ELR (cell line): Measurements from ENCODE around the gene ABHD11.
A peak's percentile ranks its signal among the peaks of the same experiment; 100 is the strongest.
"Not testable (repeated sequence)": the region's sequence is repeated elsewhere in the genome, so short reads cannot be mapped to it uniquely, and the experiment has no call there.

Experiments
- DNase-seq: peaks from one replicate; pipeline ENCODE4 v3.0.0-alpha.2; 2015; ENCODE audit warnings: low read depth

ABHD11 gene

DNA sequence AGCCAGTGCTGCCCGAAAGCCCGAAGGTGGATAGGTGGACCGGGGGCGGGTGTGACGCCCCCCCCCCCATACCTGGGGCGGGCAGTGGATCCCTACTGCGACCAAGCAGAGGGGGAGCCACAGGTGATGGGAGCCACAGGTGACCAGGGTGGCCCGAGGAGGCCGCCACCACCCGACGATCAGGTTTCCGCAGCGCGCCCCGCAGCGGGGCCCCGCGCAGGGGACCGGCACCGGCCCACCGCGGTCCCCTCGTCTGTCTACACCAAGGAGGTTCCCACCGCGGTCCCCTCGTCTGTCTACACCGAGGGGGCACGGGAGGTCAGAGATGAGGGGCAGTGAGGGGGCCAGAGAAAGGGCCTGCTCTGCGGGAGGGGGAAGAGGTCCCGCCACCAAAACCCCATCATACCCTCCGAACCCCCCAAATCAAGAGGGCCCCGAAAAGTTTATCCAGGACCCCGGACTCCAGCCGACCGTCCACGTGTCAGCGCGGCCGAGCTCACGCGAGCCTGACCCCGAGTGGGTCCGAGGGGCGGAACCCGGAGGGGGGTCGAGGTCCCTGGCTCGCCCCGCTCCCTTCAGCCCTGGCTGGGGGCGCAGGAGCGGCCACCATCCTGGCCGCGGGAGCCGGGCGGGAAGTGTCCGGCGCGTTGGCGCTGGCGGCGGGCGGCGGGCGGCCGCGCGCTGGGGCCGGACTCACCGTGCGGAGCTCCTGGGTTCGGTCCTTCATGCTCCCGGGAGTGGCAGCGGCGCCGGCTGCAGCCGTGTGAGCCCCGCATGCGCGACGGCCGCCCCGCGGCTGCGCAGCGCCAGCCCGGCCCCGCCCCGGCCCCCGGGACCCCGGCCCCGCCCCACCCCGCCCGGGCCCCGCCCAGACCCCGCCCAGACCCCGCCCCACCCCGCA, 19.4 kb downstream of the ABHD11 start, which contains the start of gene STX1A:
Gene STX1A (minus strand): TSS at position 765 of the 901 bp plus-strand sequence. CDS start 38 bp downstream, at position 727.
- peak; percentile 80 for DNase-seq

DNA sequence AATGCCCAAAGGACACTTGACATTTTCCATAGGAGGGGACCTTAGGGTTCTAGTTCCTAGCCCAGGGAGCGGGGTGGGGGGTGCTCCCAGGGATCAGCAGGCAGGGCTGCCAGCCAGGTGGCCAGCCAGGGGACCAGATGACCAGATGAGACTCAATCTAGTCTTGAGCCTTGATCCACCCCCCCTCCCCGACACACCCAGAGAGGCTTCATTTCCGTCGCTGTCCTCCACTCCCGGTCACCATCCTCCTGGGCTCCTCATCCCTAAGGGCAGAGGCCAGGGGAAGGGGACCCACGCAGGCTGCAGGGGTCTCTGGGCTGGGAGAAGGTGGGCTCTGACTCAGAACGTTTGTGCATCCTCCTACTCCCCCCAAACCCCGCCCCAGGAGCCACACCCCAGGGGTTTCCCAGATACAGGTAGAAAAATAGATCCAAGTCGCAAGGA, 20.1 kb downstream of the ABHD11 start:
- no peak for DNase-seq

DNA sequence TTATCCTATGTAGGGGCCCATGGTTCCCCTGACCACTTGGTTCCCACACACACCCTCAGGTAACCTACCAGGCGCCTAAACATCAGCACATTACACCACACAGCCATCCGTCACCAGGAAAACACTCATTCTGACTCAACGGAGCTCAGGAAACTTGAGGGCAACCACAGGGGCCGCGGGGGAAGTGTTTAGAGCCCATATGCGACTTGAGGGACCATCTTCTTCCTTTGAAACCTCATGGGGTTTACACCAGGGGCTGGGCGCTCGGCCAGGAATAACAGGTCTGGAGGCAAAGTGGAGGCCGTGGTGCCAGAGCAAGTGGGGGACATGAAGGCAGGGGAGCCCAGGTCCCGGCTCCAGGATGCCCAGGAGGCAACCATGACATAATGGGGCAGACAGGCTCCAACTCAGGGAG, 20.6 kb downstream of the ABHD11 start:
- peak; percentile 98 for DNase-seq

DNA sequence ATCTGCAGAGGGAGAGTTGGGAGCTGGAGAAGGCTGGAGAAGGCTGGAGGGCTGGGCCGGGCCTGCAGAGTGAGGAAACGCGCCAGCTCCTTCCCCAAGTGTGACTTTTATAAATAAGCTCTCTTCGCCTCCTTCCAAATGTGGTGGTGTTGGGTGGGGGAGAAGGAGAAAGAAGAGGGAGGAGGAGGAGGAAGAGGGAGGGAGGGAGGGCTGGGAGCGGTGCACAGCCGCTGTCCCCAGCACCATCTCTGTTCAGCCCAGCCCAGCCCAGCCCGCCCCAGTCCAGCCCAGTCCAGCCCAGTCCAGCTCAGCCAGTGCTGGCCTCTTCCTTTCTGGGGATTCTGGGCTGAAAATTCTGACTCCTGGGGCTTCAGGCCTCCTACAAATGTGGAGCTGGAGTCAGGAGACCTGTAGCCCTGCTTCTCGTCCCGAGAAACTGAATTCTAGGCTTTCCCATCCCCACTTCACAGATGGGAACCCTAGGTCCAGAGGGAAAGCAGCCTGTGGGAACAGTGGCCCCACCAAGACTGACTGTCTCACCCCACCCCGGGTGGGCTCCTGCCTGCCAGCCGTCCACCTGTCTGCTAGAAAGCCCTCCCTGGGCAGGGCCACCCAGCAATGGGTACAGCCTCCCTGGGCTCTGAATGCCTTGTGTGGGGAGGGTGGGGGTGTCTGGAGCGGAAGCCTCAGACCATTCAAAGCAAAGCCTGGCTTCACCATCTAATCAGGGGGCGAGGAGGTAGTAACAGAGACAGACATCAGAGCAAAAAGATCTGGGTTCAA, 21.4 kb downstream of the ABHD11 start:
- DNase-seq: peak; percentile 41

DNA sequence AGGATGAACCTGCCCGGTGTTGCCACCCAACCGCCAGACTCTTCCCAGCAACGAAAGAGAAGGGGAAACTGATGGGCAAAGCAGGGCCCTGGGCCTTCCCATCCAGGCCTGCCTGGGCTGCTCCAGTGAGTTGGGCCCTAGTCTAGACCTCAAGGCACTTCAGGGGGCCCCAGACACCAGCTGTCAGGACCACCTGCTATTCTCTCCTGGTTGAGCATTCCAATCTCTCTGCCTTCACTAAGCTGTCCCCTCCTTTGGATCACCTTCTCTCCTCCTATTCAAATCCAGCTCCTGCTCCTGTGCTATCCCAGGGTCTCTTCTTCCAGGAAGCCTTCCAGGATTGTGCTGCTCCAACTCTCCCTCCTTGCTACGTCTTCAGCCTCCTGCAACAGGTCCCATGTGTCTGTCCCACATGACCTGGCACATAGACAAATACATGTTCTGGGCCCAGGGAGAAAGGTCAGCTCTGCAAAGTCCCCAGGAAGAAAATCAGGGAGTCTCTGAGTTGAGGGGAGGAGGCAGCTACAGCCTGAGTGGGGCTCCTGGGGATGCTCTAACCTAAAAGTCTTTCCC, 22.2 kb downstream of the ABHD11 start:
- DNase-seq: no peak

DNA sequence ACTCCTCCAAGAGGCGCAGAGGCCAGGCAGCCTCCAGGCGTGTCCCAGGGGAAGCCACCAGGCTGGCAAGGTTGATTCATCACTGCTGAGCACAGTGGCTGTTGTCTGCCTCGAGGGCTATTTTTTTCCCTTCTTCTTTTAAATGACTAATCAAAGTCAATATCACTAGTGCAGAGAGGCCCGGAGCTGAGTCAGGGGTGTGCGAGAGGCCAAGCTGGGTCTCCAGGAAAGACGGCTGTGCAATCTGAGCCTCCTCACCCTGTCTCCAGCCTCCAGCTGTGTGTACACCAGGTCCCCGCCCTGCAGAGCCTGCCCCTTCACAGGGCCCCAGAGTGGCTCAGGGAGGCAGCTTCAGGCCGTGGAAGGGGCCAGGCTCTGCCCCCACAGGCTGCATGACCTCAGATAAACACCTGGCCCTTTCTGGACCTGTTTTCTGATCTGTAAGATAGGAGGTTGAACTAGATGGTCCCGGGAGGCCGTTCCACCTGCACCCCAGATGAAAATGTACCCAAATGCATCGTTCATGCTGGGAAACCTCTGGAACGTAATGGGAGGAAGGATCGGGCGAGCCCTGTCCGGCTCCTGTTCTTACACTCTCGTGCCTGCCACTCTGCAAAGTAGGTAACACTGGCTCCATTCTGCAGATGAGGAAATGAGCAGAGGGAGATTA, 22.8 kb downstream of the ABHD11 start:
- DNase-seq: peak; percentile 99

DNA sequence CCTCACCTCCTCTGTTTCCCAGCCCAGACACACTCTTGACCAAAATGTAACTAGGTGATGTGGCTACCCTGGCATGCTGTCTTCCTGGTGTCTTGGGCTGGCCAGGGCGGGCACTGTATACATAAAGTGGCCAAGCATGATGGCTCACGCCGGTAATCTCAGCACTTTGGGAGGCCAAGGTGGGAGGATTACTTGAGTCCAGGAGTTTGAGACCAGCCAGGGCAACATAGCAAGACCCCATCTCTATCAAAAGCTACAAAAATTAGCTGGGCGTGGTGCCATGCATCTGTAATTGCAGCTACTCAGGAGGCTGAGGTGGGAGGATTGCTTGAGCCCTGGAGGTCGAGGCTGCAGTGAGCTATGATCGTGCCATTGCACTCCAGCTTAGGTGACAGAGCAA, 25.3 kb downstream of the ABHD11 start:
- DNase-seq: not testable (repeated sequence)

DNA sequence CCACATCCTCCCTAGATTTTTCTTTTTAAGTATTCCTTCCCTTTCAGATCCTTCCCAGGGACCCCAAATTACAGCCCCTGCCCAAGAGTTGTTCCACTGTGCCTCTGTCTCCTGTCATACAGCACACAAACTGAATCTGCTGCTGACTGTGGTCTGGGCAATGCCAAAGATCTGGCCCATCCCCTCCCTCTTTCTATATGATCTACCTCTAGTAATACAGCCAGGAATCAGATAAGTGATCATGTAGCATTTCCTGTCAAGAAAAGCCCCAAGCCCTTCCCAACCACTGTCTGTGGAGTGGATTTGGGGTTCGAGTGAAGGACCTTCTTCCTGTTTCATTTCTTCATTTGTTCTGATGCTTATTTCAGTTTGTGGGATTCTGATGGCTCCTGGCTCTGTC, 25.8 kb downstream of the ABHD11 start:
- no peak for DNase-seq

DNA sequence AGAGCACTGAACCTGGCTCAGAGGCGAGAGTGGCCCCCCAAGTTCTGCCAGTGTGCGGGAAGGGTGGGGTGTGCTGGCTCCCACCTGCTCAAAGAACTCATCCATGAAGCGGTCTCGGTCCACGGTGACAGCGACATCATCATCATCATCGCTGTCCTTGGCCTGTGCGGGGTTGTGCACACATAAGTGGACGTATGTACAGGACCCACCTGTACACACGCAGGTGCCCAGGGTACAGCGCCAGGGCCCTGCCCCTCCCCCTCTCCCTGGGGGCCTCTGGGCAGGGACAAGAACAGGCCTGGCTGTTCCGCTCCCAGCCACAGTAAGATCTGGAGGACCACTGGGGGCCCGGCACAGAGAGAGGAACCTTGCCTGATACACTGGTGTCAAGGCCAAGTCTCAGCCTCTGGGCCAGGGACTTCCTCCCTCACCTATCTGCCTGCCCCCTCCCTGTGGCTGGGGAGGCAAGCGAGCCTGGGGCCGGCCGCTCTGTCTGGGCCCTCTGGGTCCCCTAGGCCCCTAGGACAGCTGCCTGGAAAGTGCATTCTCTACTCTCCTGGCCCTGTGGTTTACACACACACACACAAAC, 29.5 kb downstream of the ABHD11 start:
- no peak for DNase-seq

DNA sequence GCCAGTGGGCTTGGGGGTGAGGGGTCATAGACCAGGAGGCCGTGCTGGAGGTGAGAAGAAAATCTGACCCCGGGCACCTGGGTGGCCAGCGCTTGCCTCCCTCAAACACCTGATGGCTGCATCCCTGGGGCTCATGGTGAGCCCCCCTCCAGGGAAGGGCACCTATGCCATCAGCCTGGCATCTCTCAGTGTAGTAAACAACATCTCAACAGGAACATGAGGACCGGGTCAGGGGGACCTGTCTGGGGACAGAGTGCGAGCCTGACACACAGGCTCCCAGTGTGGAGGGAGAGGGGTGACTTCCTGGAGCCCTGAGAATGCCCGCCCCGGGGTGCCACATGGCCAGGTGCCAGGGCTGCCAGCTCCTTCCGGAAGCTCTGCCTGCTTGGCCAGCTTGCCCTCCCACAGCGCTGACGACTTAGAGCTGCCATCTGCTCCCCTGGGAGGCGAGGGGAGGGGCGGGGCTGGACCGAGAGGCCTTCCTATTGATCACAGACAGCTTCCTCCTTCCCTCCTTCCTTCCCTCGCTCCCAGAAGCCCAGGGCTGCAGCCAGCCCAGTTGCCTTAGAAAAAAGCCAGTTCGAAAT, 31.5 kb downstream of the ABHD11 start:
- no peak for DNase-seq

DNA sequence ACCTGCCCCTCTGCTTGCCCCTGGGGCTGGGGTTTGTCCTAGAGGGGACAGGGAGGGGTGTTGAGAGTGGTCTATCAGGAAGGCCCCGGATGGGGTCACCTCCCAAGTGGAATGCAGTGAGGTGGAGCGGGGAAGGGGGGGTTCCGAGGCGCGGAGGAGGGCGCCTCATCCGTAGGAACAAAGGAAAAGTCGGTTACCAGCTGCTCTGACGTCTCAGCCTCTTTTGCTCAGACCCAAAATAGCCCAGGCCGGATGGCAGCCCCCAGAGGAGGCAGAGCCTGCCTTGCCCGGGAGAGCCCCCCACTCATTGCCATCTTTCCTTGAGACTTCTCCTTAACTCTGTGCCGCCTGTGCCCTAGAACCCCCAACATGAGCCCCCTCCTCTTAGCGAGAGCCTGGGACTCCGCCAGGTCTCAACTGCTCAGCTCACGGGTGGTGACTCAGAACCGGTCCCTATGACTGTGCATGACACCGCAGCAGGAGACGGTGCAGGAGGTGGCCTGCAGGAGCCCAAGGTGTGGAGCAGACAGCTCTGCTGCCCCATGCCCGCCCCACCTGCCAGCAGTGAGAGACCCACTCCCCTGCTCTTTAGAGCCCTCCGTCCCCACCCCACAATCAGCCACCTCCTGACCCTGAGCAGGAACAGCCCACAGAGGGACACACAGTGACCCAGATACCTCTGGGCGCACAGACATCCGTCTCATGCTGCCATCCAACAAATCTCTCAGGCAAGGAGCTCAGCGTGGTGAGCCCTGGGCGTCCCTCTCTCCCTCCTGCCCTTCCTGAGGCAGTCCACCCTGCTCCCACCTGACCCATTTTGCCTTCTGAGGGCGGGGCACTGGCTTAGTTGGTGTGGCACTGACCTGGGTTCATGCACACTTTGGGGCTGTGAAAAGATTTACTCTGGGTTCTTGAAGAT, 32.2 kb downstream of the ABHD11 start:
- peak; percentile 72 for DNase-seq

DNA sequence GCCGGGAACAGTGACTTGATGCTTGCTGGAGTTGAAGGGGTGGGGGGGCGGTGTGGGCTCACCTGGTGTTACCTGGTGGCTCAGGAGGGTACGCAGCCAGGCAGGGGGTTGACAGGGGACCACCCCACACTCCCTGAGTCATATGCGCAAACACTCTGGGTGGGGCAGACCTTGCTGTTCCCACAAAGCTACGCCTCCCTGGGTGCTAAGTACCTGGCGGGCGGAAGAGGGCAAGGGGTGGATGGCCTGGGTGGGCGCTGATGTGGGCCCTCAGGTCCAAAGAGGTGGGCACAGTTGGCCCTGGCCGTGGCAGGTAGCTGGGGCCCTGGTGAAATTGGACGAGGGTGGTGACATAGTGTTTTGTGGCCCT, 33.1 kb downstream of the ABHD11 start:
- DNase-seq: no peak

DNA sequence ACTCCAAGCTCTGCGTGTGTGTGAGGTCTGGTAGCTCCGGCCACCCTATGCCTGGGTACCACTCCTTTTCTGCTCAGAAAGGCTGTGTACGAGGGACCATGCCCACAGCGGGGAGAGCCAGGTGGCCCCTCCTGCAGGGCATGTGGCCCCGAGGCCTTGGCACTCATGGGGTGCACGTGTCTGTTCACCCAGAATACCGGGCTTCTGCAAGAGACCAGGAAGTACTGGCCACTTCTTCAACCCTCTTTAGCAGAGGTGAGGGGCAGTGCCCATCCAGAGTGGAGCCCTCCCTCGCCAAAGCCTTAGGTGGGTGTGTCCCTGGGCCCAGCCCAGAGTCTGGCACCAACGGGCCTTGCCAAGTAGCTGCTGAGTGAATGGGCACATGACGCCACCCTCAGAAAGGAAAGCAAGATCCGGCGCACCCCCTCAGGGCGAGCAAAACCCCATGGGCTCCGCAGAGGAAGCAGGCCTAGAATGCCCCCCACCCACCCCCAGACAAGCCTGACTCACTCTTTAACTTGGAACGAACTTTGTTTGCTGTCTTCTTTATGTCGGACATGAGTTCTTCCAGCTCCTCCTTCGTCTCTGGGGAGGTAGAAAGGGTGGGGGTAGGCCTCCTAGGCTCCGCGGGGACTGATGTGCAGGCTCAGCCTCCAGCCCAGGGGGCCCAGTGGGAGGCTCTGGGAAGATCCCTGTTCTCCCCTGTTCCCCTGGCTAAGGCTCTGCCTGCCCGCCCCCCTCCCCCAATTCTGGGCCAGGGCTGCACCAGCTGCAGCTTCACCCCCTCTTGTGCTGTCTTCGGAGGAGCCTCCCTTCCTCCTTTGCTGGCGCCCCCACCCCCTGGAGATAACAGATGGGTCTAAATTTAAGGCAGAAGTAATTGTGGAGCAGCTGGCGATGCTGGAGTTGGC, 33.7 kb downstream of the ABHD11 start:
- no peak for DNase-seq

DNA sequence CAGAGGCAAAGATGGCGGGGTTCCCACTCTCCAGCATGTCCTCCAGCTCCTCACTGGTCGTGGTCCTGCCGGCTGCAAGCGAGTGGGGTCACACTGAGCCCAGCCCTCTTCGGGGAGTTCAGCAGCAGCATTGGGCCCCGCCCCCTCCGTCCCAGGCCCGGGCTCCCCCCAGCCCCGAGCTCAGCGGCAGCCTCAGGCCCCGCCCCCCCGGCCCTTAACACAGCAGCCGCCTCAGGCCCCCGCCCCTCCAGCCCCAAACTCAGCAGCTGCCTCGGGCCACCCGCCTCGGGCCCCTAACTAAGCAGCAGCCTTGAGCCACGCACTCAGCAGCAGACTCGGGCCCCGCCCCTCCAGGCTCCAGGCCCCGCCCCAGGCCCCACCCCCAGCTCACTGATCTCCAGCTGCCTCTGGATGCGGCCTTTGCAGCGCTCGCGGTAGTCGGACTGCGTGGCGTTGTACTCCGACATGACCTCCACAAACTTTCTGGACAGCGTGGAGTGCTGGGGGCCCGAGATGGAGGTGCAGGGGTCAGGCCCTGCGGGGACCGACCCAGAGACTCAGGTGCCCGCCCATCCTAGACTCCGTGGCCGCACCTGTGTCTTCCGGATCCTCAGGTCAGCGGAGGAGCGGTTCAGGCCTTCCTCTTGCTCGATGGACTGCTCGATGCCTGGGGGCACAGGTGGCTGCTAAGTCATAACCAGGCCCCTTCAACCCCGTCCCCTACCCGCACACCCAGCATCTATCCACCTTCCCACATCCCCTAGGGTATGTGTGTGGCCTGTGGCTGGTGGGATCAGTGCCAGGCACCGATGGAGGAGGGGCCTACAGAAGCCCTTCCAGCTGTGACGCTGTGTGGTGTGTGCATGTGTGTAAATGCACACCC, 34.6 kb downstream of the ABHD11 start:
- DNase-seq: no peak

DNA sequence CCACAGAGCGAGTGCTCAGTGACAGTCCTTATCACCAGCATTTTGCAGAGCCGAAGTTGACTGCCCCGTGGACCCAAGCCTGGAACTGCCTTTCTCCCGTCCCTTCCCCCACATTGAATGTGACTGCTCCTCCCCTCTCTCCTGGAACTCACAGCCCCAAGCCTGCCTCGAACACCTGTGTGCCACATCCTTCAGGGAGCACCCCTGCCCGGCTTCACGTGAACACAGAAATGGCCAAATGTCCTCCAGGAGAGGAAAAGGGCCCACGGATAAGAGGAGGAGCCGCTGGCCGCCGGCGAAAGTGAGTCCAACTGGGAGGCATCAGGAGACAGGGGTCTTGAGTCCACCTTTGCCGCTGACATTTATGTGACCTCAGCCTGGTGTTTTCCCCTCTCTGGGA, 35.4 kb downstream of the ABHD11 start:
- no peak for DNase-seq

DNA sequence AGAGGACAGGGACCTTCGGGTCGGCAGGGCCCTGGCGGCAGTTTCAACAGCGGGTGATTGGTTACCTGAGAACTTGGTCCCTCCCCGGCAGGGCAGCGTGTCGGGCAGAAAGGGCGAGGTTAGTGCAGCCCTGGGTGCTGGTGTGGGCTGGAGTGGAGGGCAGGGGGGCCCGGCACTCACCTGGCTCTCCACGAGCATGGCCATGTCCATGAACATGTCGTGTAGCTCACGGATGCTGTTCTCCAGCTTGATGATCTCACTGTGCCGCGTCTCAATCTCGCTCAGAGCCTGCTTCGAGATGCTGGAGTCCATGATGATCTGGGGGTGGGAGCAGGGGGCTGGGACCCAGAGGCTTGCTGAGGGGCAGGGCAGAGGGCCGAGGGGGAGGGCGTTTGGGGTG, 35.9 kb downstream of the ABHD11 start:
- no peak for DNase-seq

DNA sequence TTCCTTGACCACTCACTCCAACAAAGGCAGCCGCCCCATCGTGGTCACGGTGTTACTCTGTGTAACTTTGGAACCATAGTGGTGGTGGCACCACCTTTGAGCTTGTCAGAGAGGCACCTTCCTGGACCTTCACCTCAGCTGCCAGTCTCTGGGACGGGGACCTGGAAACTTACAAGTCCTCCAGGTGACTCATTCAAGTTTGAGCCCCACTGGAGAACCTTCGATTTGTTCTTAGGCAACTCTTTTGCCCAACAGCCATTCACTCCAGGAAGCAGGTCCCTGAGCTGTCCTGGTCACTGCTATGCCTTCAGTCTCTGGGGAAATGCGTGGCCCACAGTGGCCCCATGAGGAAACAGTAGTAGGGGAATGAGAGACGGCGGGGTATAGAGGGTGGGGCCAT, 36.4 kb downstream of the ABHD11 start:
- no peak for DNase-seq

DNA sequence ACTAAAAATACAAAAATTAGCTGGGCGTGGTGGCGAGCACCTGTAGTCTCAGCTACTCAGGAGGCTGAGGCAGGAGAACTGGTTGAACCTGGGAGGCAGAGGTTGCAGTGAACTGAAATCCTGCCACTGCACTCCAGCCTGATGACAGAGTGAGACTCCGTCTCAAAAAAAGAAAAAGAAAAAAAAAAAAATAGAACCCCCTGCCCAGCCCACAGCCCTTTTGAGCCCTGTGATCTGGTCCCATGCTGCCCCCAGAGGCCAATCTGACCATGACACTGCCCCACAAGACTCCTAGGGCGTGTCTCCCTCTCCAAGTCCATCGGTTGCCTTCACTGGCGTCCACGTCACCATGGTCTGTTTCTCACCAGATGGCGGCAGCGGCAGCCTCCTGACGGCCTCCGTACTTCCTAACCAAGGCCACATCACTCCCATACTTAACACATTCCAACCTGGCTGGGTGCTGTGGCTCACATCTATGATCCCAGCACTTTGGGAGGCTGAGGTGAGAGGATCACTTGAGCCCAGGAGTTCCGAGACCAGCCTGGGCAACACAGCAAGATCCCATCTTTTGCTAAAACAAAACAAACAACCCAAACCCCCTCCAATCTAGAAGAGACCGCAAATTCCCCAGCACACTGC, 37.1 kb downstream of the ABHD11 start:
- DNase-seq: peak; percentile 78
